ENCODE results near the gene PRKG1.

- TF ChIP-seq CTCF (IDR thresholded peaks at IDR 0.05) (no peak), POLR2AphosphoS5 (IDR thresholded peaks at IDR 0.05) (no peak), POLR2A (IDR thresholded peaks at IDR 0.05; ENCODE audit: low read depth) (no peak)
These were observed 1072.5 kb downstream of the PRKG1 start for GRCh38 chr10:52146766-52147165.

Measured in esophagus muscularis mucosa (tissue), 3 donors.